Panc1 (cell line): ENCODE results near the gene MIS18A.

Source experiments
- CTCF ChIP-seq: fragments of 450-650 bp; IDR thresholded peaks from 2 replicates; pipeline ENCODE4 v1.5.1; 2017; ENCODE audit warnings: mild to moderate bottlenecking
- POLR2AphosphoS5 ChIP-seq: IDR thresholded peaks from 2 replicates; pipeline ENCODE4 v1.6.1; 2012; ENCODE audit warnings: mild to moderate bottlenecking, low read depth, low read length, moderate library complexity
- REST ChIP-seq, 2 experiments: IDR thresholded peaks; 2 replicates each; pipeline ENCODE4 v1.6.1; 2011 to 2012; ENCODE audit warnings: low read depth in 2 of 2, control low read depth in 1 of 2, low read length in 1 of 2, mild to moderate bottlenecking in 1 of 2, moderate library complexity in 1 of 2; ENCODE audit not compliant: insufficient read depth in 1 of 2
- SIN3A ChIP-seq: IDR thresholded peaks from 2 replicates; pipeline ENCODE4 v1.6.1; 2012; ENCODE audit warnings: low read depth, mild to moderate bottlenecking, low read length, moderate library complexity, borderline replicate concordance; ENCODE audit not compliant: insufficient read depth
- TCF7L2 ChIP-seq: IDR thresholded peaks from 2 replicates; pipeline ENCODE4 v1.6.1; 2011; ENCODE audit warnings: mild to moderate bottlenecking, low read depth, low read length, inconsistent platforms

- TF ChIP-seq CTCF (no peak), TCF7L2 (no peak), POLR2AphosphoS5 (no peak), REST (IDR thresholded peaks at IDR 0.05; ENCODE audit: insufficient read depth in 1 of 2, low read depth in 2 of 2, low read length in 1 of 2) (no peak), SIN3A (no peak)
Observed at GRCh38 chr21:32297449-32297848, 18.6 kb upstream of the MIS18A start.
